Raji (cell line): ENCODE results near the gene KIRREL3.

Experiments
- POLR2A ChIP-seq: IDR thresholded peaks from 2 replicates; pipeline ENCODE4 v1.6.1; 2011; ENCODE audit warnings: low read depth, low read length, control low read depth; ENCODE audit not compliant: insufficient read depth

Gene KIRREL3

DNA sequence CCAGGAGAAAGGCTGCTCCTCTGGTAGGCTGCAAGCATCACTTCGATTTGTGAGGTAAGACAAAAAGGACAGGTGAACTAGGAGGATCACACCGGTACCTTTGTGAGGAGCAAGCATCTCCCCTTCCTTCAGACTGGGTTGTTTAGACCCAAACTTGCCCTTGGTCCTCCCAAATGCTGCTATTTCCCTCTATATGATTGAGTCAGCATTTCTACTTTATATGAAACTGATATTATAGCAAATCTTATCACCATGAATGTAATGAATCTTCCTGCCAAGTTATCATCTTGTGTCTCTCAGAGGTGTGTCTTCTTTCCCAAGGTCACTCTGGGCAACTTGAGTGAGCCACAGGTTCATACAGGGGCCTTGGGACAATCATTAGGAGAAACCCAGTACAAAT is 61.0 kb downstream of the KIRREL3 start:
- no peak for TF ChIP-seq POLR2A

DNA sequence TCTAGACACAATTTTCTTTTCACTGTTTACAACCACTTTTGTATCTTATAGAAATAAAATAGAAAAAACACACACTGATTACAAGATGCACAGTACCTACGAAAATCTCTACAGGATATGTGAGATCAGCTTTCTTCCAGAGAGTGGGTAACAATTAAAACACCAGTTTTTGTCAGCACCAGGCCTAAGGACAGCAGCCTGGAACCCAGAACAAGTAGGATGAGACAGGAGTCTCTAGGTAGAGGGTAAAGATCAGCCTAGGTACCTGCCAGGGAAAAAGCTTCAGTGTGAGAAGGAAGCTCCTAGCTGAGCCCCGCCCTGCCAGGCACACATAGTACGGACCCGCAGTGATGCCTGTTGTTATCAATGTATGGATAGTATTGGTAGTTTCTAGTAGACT is 61.9 kb downstream of the KIRREL3 start:
- no peak for TF ChIP-seq POLR2A

DNA sequence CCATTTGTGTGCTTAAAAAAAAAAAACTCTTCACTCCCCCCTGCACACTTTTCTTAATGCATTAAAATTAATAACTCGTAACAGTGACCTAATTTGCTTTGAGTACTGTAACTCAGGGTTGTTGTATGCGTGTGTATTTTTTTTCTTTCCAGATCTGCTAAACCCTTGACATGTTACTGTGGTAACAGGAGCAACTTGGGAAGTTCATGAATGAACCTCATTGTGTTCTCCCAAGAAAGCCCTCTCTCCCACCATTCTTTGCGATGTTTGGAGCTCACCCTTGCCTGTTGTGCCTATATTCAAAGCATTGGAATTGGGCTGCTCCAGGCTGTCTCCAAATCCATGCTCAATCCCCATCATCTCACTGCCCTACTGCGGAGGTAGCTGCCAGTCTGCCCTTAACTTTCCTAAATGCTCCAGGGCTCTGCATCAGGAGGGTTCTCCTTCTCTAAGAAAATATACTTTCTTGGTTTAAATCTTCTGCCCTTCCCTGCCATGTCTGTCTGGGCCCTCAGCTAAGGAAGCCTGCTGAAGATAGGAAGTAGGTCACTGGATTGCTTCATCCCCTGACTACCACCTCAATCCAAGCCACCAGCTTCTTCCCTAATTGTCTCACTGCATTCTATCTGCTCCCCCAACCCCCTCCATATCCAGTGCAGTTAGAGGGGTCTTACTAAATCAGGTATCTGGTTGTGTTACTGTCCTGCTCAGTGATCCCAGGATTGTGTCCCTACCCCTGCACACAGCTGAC is 70.3 kb downstream of the KIRREL3 start:
- TF ChIP-seq POLR2A: no peak

GRCh38 chr11:126929179-126930061 is 71.2 kb downstream of the KIRREL3 start:
- TF ChIP-seq POLR2A: no peak

- TF ChIP-seq POLR2A: no peak
Observed at GRCh38 chr11:126927623-126928022, 72.9 kb downstream of the KIRREL3 start.

GRCh38 chr11:126926376-126926791 is 74.2 kb downstream of the KIRREL3 start:
- no peak for TF ChIP-seq POLR2A

DNA sequence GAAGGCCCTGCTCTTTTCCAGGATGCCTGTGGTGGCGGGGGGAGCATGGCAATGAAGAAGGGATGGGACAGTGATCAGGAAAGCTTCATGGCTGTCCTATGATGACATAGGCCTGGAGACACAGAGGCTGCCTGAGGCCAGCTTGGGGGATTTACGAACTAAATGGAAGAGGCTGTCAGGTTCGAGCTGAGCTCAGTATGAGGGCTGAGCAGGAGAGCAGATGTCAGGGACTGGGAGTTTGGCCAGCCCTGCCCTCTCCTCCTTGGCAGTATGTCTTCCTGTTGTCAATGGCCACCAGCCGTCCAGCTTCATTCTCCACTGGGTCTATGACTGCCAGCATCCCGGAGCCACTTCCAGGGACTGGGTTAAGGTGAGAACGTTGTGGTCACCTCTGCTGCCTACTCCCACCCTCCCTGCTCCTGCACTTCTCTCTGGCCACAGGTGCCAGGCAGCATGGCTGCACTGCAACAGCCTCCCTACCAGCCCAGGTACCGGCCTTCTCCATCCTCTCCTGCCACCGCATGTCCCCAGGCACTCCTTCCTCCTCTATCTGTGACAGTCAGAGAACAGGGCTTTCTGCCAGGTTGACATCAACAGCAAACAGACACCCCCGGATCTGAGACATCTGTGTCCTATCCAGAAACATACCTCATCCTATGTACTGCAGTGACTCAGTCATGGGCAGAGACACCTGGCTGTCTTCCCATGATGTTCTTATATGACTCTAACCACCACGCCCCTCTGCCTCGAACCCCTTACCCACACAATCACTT is 75.1 kb downstream of the KIRREL3 start:
- TF ChIP-seq POLR2A: no peak

- TF ChIP-seq POLR2A: no peak
Observed at GRCh38 chr11:126924376-126925040, 76.1 kb downstream of the KIRREL3 start.

GRCh38 chr11:126920833-126921232 is 79.7 kb downstream of the KIRREL3 start:
- TF ChIP-seq POLR2A: no peak

GRCh38 chr11:126919147-126919823 is 81.3 kb downstream of the KIRREL3 start:
- no peak for TF ChIP-seq POLR2A

- no peak for TF ChIP-seq POLR2A
Observed at GRCh38 chr11:126918556-126918955, 82.0 kb downstream of the KIRREL3 start.

- TF ChIP-seq POLR2A: no peak
Observed at GRCh38 chr11:126917531-126918204, 82.9 kb downstream of the KIRREL3 start.

DNA sequence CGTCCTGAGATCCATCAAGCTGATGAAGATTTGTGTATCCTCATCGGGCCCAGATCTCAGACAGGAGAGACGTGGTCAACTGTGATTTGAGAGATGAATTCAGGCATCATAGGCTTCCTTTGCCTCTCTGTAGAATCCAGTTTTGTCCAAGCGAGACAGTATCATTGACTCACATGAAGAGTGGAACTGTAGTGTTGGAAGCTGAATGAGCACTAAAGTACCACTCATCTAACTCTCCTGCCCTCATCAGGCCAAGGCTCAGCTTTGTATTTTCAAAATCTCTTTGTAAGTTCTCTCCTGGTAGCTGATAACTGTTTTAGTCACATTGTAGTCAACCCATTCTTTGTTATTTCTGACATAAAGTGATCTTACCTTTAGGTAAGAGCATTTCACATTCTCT is 85.1 kb downstream of the KIRREL3 start:
- TF ChIP-seq POLR2A: no peak

GRCh38 chr11:126914941-126915340 is 85.6 kb downstream of the KIRREL3 start:
- no peak for TF ChIP-seq POLR2A
